GM06990 (cell line): ENCODE results near the gene TMEM101.
A peak's percentile ranks its signal among the peaks of the same experiment; 100 is the strongest.

ENCODE experiments used
- DNase-seq: peaks from one replicate; pipeline ENCODE4 v3.0.0-alpha.2; 2011; ENCODE audit not compliant: insufficient read length; ENCODE audit errors: extremely low read depth
- H3K27me3 ChIP-seq: replicated peaks from 2 replicates; pipeline ENCODE4 v1.6.0; 2011; ENCODE audit warnings: low read length; ENCODE audit not compliant: control insufficient read depth, insufficient read depth
- H3K36me3 ChIP-seq: 2 replicates; pipeline ENCODE4 v1.5.1; 2011; ENCODE audit warnings: low read length; ENCODE audit not compliant: control insufficient read depth, insufficient read depth
- H3K4me3 ChIP-seq: replicated peaks from 2 replicates; pipeline ENCODE4 v1.5.1; 2011; ENCODE audit warnings: low read depth, mild to moderate bottlenecking, control low read depth, low read length
- TF ChIP-seq, protein P1 (sequence below): IDR thresholded peaks from 2 replicates; pipeline ENCODE4 v1.5.1; 2011; ENCODE audit warnings: low read length, control low read depth, mild to moderate bottlenecking, inconsistent platforms; ENCODE audit not compliant: insufficient read depth, poor library complexity, severe bottlenecking

TMEM101 gene

DNA sequence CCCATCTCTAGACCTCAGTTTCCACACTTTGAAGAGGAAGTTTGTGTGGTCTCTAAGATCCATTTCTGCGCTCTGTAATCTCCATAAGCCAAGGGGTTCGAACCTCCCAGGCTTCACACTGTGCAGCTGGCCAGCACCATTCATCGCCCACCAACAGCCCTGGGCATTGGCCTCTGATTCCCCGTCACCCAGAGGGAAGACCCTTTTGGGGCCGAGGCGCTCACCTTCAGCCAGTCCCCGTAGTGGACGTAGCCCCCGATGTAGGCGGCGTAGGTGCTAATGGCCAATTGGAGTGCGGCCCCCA is 678 bp downstream of the TMEM101 start:
- peaks cover 9% of the 10 kb centered on the region for H3K36me3 ChIP-seq
- peak overlapping the region; percentile 98 for H3K4me3 ChIP-seq
- H3K27me3 ChIP-seq, result no peaks in the 10 kb centered on the region
- DNase-seq, result no peak
- TF ChIP-seq, protein P1, sequence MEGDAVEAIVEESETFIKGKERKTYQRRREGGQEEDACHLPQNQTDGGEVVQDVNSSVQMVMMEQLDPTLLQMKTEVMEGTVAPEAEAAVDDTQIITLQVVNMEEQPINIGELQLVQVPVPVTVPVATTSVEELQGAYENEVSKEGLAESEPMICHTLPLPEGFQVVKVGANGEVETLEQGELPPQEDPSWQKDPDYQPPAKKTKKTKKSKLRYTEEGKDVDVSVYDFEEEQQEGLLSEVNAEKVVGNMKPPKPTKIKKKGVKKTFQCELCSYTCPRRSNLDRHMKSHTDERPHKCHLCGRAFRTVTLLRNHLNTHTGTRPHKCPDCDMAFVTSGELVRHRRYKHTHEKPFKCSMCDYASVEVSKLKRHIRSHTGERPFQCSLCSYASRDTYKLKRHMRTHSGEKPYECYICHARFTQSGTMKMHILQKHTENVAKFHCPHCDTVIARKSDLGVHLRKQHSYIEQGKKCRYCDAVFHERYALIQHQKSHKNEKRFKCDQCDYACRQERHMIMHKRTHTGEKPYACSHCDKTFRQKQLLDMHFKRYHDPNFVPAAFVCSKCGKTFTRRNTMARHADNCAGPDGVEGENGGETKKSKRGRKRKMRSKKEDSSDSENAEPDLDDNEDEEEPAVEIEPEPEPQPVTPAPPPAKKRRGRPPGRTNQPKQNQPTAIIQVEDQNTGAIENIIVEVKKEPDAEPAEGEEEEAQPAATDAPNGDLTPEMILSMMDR, result no peak

GRCh38 chr17:44012874-44013273 is 1.9 kb downstream of the TMEM101 start:
- H3K4me3 ChIP-seq, result no peak overlapping the region
- TF ChIP-seq, protein P1, result no peak
- no peaks in the 10 kb centered on the region for H3K27me3 ChIP-seq
- DNase-seq, result no peak
- H3K36me3 ChIP-seq, result peaks cover 10% of the 10 kb centered on the region

DNA sequence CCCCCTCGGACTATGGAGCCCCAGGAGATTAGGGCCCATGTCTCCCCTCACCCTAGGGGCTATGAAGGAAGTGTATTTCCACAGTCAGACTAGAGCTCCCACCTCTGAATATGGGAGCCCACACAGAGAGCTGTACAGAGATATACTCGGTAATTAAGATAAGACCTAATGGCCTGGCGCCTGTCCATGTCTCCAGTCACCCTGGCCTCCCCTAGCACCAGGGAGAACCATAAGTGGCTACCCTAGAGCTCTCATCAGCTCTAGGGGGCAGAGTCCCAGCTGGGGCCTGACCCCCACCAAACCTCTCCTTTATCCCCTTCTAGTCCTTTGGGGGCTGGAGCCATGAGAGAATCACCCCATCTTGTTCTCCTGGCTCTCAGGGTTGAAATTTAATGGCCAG is 2.4 kb downstream of the TMEM101 start:
- TF ChIP-seq, protein P1, result no peak
- H3K36me3 ChIP-seq, result peaks cover 10% of the 10 kb centered on the region
- no peak for DNase-seq
- no peaks in the 10 kb centered on the region for H3K27me3 ChIP-seq
- no peak overlapping the region for H3K4me3 ChIP-seq

DNA sequence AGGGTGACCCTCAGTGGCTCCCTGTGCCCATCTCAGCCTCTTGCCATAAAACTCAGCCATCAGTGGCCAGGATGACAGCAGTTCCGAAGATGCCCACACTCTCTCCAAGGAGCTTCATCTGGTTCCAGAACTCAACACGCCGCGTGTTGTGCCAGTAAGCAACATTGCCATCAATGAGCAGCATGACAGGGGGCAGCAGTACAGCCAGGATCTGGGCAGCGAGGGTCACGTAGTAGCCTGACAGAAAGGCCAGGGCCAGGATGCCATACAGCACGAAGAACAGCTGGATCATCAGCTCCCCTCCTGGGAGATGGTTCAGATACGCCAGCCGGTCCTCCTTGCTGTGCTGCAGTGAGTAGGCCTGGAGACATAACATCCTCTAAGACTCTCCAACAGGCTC is 2.9 kb downstream of the TMEM101 start:
- TF ChIP-seq, protein P1, result no peak
- no peak overlapping the region for H3K4me3 ChIP-seq
- no peaks in the 10 kb centered on the region for H3K27me3 ChIP-seq
- DNase-seq, result no peak
- peaks cover 10% of the 10 kb centered on the region for H3K36me3 ChIP-seq

GRCh38 chr17:44010966-44011647 is 3.7 kb downstream of the TMEM101 start:
- Histone ChIP-seq H3K36me3 (peaks cover 10% of the 10 kb centered on the region), H3K27me3 (no peaks in the 10 kb centered on the region; the same call in 1 of the 2 replicates), H3K4me3 (no peak overlapping the region)
- DNase-seq, result no peak
- TF ChIP-seq, protein P1, result no peak

DNA sequence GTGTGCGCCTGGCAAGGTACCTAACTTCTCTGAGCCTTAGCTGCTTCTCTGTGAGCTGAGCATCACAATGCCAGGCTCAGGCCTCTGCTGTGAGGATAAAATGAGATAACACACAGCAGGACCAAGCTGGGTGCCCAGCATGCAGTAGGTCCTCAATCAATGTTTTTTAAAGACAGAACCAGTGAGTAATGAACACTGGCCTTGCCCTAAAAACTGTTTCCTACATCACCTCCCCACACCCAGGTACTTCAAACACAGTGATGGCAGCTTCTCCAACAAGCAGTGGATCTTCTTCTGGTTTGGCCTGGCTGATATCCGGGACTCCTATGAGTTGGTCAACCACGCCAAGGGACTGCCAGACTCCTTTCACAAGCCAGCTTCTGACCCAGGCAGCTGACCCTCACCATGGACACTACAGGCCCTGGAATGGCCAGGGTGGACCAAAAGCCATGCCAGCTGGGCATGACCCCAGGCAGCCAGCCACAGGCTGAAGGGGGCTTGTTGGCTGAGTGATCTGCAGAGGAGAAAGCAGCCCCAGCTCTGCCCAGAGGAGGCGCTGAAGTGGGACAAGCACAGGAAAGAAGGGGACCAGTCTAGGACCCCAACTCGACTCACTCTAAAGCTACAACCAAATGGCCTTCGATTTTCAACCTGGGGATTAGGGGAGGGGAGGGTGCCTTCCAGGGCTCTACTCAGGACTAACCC is 6.4 kb downstream of the TMEM101 start:
- Histone ChIP-seq H3K27me3 (peaks cover 1% of the 10 kb centered on the region; the same call in 1 of the 2 replicates), H3K36me3 (peaks cover 10% of the 10 kb centered on the region), H3K4me3 (no peak overlapping the region; the same call in 1 of the 2 replicates)
- TF ChIP-seq, protein P1, result peak; percentile 11
- no peak for DNase-seq
